22Rv1 (cell line): ENCODE results near the gene TMEM271.

Experiments used
- CTCF ChIP-seq: fragments of 450-650 bp; IDR thresholded peaks from 2 replicates; pipeline ENCODE4 v1.5.1; 2017; ENCODE audit warnings: mild to moderate bottlenecking
- ZFX ChIP-seq: fragments of 450-650 bp; IDR thresholded peaks from 2 replicates; pipeline ENCODE4 v1.6.1; 2017; ENCODE audit warnings: antibody characterized with exemption, borderline replicate concordance

DNA sequence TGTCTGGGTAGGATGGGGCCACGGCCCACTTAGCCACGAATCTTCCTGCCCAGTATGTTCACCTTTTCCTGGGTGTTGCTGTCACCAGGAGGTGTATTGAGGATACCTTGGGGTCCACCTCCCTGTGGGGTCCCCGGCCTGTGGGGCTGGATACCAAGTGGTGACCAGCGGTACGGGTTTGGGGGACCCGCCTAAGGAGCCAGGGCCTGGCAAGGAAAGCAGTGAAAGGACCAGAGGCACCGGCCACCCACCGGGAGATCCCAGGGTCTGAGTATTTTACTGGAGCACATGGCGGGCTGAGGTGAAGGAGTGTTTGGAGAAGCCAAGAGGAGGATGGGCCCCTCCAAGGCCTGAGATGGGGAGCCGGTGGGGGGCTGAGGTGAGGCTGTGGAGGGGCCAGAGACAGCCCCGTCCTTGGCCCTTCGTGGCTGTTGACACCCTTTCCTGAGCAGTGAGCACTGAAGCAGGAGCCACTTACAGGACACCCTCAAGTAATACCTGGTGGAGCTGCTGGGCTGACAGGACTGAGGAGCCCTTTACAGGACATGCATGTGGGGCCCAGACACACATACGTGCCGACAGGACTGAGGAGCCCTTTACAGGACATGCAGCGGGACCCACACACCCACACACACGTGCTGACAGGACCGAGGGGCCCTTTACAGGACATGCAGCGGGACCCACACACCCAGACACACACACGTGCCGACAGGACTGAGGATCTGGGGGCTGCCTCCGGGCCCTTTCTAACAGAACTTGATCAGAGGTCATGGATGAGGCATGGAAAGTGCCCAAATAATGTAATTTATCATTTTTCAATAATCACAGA is 38.4 kb downstream of the TMEM271 start:
- no peak for TF ChIP-seq CTCF
- no peak for TF ChIP-seq ZFX
